Measurements from ENCODE around the gene PINK1.
"Not testable (repeated sequence)": the region's sequence is repeated elsewhere in the genome, so short reads cannot be mapped to it uniquely, and the experiment has no call there.

PINK1 gene

DNA sequence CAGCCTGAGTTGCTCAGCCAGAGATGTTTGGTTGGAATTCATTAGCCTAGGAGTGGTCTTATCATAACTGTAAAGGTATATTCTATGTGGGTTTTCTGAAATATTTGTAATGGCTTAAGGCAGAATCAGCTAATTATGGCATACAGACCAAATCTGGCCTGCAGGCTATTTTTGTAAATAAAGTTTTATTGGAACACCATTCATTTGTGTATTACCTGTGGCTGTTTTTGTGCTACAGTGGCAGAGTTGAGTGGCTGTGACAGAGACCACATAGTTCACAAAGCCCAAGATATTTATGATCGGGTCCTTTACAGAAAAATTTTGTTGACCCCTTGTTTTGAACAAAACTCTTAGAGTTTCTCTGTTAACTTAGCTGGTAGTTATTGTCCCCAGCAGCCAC lies 35.3 kb downstream of the PINK1 start:
- no peak overlapping the region for H3K27ac ChIP-seq (ENCODE audit: low read depth, low read length)
- peaks cover 2% of the 10 kb centered on the region for H3K9me3 ChIP-seq (ENCODE audit: insufficient read depth, low read depth, low read length)
- no peak overlapping the region for H2AK5ac ChIP-seq (ENCODE audit: low read length)
- no peaks in the 10 kb centered on the region for H3K79me2 ChIP-seq (ENCODE audit: control insufficient read depth, insufficient read depth, low read length, poor library complexity)
- no peak overlapping the region for H3K23ac ChIP-seq (ENCODE audit: low read length)
- H3K4ac ChIP-seq (ENCODE audit: low read depth, low read length): no peak overlapping the region
- no peaks in the 10 kb centered on the region for H3K79me1 ChIP-seq (ENCODE audit: low read length)
- H2AFZ ChIP-seq (ENCODE audit: insufficient read depth, low read length, poor library complexity): no peak overlapping the region
- H3K9ac ChIP-seq (ENCODE audit: low read length): no peak overlapping the region
- no peak overlapping the region for H2BK12ac ChIP-seq (ENCODE audit: low read length)
- H3K4me3 ChIP-seq (ENCODE audit: low read depth, low read length): no peak overlapping the region
- H3K18ac ChIP-seq (ENCODE audit: low read length): no peak overlapping the region
- no CpG with 5 or more reads among the region's 1 CpG for WGBS (ENCODE audit: extremely low coverage, insufficient coverage, insufficient read length)
- DNase-seq: no peak
- no peak overlapping the region for H4K12ac ChIP-seq (ENCODE audit: low read depth, low read length)
- no peaks in the 10 kb centered on the region for H3K36me3 ChIP-seq (ENCODE audit: control insufficient read depth in 1 of 2, insufficient read depth in 2 of 2, low read length in 2 of 2)
- no peaks in the 10 kb centered on the region for H3K27me3 ChIP-seq (ENCODE audit: insufficient read depth, low read length)
- H4K8ac ChIP-seq (ENCODE audit: low read depth, low read length): no peak overlapping the region
- H3K14ac ChIP-seq (ENCODE audit: low read length): no peak overlapping the region
- H2BK120ac ChIP-seq (ENCODE audit: insufficient read depth, low read length, poor library complexity): no peak overlapping the region
- no peaks in the 10 kb centered on the region for H3K4me1 ChIP-seq (ENCODE audit: control insufficient read depth in 1 of 2, insufficient read depth in 2 of 2, low read length in 2 of 2)
- H2BK5ac ChIP-seq (ENCODE audit: low read depth, low read length, poor library complexity): no peak overlapping the region
- no peak overlapping the region for H4K91ac ChIP-seq (ENCODE audit: low read depth, low read length)
- H3K4me2 ChIP-seq (ENCODE audit: low read length): no peak overlapping the region

DNA sequence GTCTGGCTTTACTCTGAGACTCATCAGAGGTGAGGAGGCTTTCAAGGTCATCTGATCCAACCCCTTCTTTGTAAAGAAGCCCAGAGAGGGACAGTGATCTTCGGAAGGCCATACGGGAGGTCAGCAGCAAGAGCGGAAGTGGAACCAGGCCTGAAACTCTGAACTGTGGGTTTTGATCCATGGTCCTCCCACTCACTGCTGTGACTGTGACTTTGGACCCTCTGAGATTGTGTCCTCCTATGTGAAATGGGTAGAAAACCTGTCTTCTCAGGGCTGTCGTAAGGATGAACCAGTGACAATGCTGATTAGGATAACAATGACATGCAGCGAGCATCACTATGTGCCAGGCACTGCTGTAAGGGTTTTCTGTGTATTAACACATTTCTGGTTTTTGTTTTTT lies 37.7 kb downstream of the PINK1 start:
- no peak overlapping the region for H4K91ac ChIP-seq (ENCODE audit: low read depth, low read length)
- H3K23ac ChIP-seq (ENCODE audit: low read length): no peak overlapping the region
- no peak overlapping the region for H3K4me3 ChIP-seq (ENCODE audit: low read depth, low read length)
- H3K4ac ChIP-seq (ENCODE audit: low read depth, low read length): no peak overlapping the region
- H2BK120ac ChIP-seq (ENCODE audit: insufficient read depth, low read length, poor library complexity): no peak overlapping the region
- H3K27ac ChIP-seq (ENCODE audit: low read depth, low read length): no peak overlapping the region
- WGBS (ENCODE audit: extremely low coverage, insufficient coverage, insufficient read length): no CpG with 5 or more reads among the region's 5 CpGs
- H3K79me2 ChIP-seq (ENCODE audit: control insufficient read depth, insufficient read depth, low read length, poor library complexity): no peaks in the 10 kb centered on the region
- H3K4me2 ChIP-seq (ENCODE audit: low read length): no peak overlapping the region
- no peak for DNase-seq
- no peak overlapping the region for H2BK5ac ChIP-seq (ENCODE audit: low read depth, low read length, poor library complexity)
- H2AFZ ChIP-seq (ENCODE audit: insufficient read depth, low read length, poor library complexity): no peak overlapping the region
- H4K12ac ChIP-seq (ENCODE audit: low read depth, low read length): no peak overlapping the region
- H4K8ac ChIP-seq (ENCODE audit: low read depth, low read length): no peak overlapping the region
- no peaks in the 10 kb centered on the region for H3K9me3 ChIP-seq (ENCODE audit: insufficient read depth, low read depth, low read length)
- H2BK12ac ChIP-seq (ENCODE audit: low read length): no peak overlapping the region
- H2AK5ac ChIP-seq (ENCODE audit: low read length): no peak overlapping the region
- H3K18ac ChIP-seq (ENCODE audit: low read length): no peak overlapping the region
- H3K4me1 ChIP-seq (ENCODE audit: control insufficient read depth in 1 of 2, insufficient read depth in 2 of 2, low read length in 2 of 2): no peaks in the 10 kb centered on the region
- H3K9ac ChIP-seq (ENCODE audit: low read length): no peak overlapping the region
- no peaks in the 10 kb centered on the region for H3K36me3 ChIP-seq (ENCODE audit: control insufficient read depth in 1 of 2, insufficient read depth in 2 of 2, low read length in 2 of 2)
- H3K14ac ChIP-seq (ENCODE audit: low read length): no peak overlapping the region
- no peaks in the 10 kb centered on the region for H3K79me1 ChIP-seq (ENCODE audit: low read length)
- no peaks in the 10 kb centered on the region for H3K27me3 ChIP-seq (ENCODE audit: insufficient read depth, low read length)

DNA sequence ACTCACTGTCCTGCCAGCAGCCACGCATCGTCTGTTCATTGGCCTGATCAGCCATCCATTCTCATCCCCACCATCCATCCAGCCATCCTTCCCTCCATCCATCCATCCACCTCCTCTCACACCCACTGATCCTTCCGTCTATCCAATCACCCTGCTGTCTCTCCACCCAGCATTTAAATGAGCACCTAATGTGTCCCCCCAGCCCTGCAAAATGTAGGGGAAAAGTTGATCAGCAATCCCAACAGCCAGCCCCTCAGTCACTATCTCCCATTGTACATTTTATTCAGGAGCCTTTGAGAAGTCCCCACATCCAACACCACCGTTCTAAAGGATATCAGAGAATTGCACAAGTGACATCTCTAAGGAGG lies 39.0 kb downstream of the PINK1 start:
- H3K9ac ChIP-seq (ENCODE audit: low read length): no peak overlapping the region
- no peak overlapping the region for H4K8ac ChIP-seq (ENCODE audit: low read depth, low read length)
- H3K9me3 ChIP-seq (ENCODE audit: insufficient read depth, low read depth, low read length): no peaks in the 10 kb centered on the region
- no peak overlapping the region for H2BK12ac ChIP-seq (ENCODE audit: low read length)
- no peaks in the 10 kb centered on the region for H3K27me3 ChIP-seq (ENCODE audit: insufficient read depth, low read length)
- H2AK5ac ChIP-seq (ENCODE audit: low read length): no peak overlapping the region
- no peak overlapping the region for H3K23ac ChIP-seq (ENCODE audit: low read length)
- H3K79me1 ChIP-seq (ENCODE audit: low read length): no peaks in the 10 kb centered on the region
- no peak overlapping the region for H2BK5ac ChIP-seq (ENCODE audit: low read depth, low read length, poor library complexity)
- no peak overlapping the region for H3K18ac ChIP-seq (ENCODE audit: low read length)
- no peaks in the 10 kb centered on the region for H3K36me3 ChIP-seq (ENCODE audit: control insufficient read depth in 1 of 2, insufficient read depth in 2 of 2, low read length in 2 of 2)
- no peak for DNase-seq
- H4K12ac ChIP-seq (ENCODE audit: low read depth, low read length): no peak overlapping the region
- H3K4me1 ChIP-seq (ENCODE audit: control insufficient read depth in 1 of 2, insufficient read depth in 2 of 2, low read length in 2 of 2): no peaks in the 10 kb centered on the region
- no peak overlapping the region for H3K4me3 ChIP-seq (ENCODE audit: low read depth, low read length)
- H2AFZ ChIP-seq (ENCODE audit: insufficient read depth, low read length, poor library complexity): no peak overlapping the region
- no peak overlapping the region for H2BK120ac ChIP-seq (ENCODE audit: insufficient read depth, low read length, poor library complexity)
- no peak overlapping the region for H4K91ac ChIP-seq (ENCODE audit: low read depth, low read length)
- no peaks in the 10 kb centered on the region for H3K79me2 ChIP-seq (ENCODE audit: control insufficient read depth, insufficient read depth, low read length, poor library complexity)
- H3K4ac ChIP-seq (ENCODE audit: low read depth, low read length): no peak overlapping the region
- H3K4me2 ChIP-seq (ENCODE audit: low read length): no peak overlapping the region
- H3K27ac ChIP-seq (ENCODE audit: low read depth, low read length): no peak overlapping the region
- H3K14ac ChIP-seq (ENCODE audit: low read length): no peak overlapping the region
- WGBS (ENCODE audit: extremely low coverage, insufficient coverage, insufficient read length): no CpG with 5 or more reads among the region's 4 CpGs

DNA sequence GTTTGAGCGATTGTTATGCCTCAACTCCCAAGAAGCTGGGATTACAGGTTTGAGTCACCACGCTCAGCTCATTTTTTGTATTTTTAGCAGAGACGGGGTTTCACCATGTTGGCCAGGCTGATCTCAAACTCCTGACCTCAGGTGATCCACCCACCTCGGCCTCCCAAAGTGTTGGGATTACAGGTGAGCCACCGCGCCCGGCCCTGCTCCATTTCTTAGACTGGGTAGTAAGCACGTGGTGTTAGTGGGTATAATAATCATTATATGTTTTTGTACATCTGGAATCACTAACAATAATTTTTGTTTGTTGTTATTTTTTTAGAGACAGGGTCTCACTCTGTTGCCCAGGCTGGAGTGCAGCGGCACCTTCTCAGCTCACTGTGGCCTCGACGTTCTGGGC lies 40.4 kb downstream of the PINK1 start:
- H3K4me3 ChIP-seq (ENCODE audit: low read depth, low read length); H3K27me3 ChIP-seq (ENCODE audit: insufficient read depth, low read length); H3K4ac ChIP-seq (ENCODE audit: low read depth, low read length); DNase-seq; H3K4me2 ChIP-seq (ENCODE audit: low read length); H3K27ac ChIP-seq (ENCODE audit: low read depth, low read length); H2BK120ac ChIP-seq (ENCODE audit: insufficient read depth, low read length, poor library complexity); H2BK5ac ChIP-seq (ENCODE audit: low read depth, low read length, poor library complexity); H3K18ac ChIP-seq (ENCODE audit: low read length); H2AFZ ChIP-seq (ENCODE audit: insufficient read depth, low read length, poor library complexity); H3K79me1 ChIP-seq (ENCODE audit: low read length); H3K9me3 ChIP-seq (ENCODE audit: insufficient read depth, low read depth, low read length); H2AK5ac ChIP-seq (ENCODE audit: low read length); H4K91ac ChIP-seq (ENCODE audit: low read depth, low read length); H2BK12ac ChIP-seq (ENCODE audit: low read length); H3K79me2 ChIP-seq (ENCODE audit: control insufficient read depth, insufficient read depth, low read length, poor library complexity); H3K23ac ChIP-seq (ENCODE audit: low read length); H3K14ac ChIP-seq (ENCODE audit: low read length); H3K4me1 ChIP-seq (ENCODE audit: control insufficient read depth in 1 of 2, insufficient read depth in 2 of 2, low read length in 2 of 2); H4K12ac ChIP-seq (ENCODE audit: low read depth, low read length); H3K9ac ChIP-seq (ENCODE audit: low read length); H4K8ac ChIP-seq (ENCODE audit: low read depth, low read length); H3K36me3 ChIP-seq (ENCODE audit: control insufficient read depth in 1 of 2, insufficient read depth in 2 of 2, low read length in 2 of 2): not testable (repeated sequence)
- no CpG with 5 or more reads among the region's 11 CpGs for WGBS (ENCODE audit: extremely low coverage, insufficient coverage, insufficient read length)
